K562 (cell line): Measurements from ENCODE around the gene MOB3C. TPM values are rescaled to one million over a fixed set of nuclear protein-coding genes. Genes with fewer than 3 reads are reported as not detected.

Source experiments
- ATAC-seq: fragments of 200-7000 bp; cut with Tn5 transposase; 3 replicates; pipeline ENCODE4 v1.9.1; 2020; ENCODE audit warnings: moderate library complexity
- BruUV-seq: library from RNA; stranded (reverse); fragments of 400-500 nt; replicated peaks from 2 replicates; lab custom pipeline; 2021; lab: Mats Ljungman, UMichigan
- CTCF ChIA-PET: fragments of 300-600 bp; formaldehyde crosslinking; extraction: SDS; loops from one replicate; lab custom pipeline; 2021; ENCODE audit warnings: low intra/inter-chr PET ratio; lab: Yijun Ruan, JAX
- POLR2A ChIA-PET: fragments of 300-600, 350-650 bp; sonication (Branson Sonifier 250); formaldehyde crosslinking; extraction: SDS; loops from one replicate; lab custom pipeline; 2021; ENCODE audit warnings: antibody characterized with exemption, inconsistent platforms; lab: Yijun Ruan, JAX
- DNase-seq, 4 experiments: peaks; one replicate each; pipeline versions ENCODE4 v3.0.0 to v3.0.0-alpha.2; 2011 to 2018; ENCODE audit warnings: low spot score in 3 of 4, mixed read lengths in 3 of 4; ENCODE audit errors: extremely low read depth in 1 of 4
- FAIRE-seq: peaks from 2 replicates; lab custom pipeline; 2011; peaks lifted over from hg19 to GRCh38; lab: Jason Lieb, UNC
- H2AFZ ChIP-seq: 2 replicates; pipeline ENCODE4 v1.6.0; 2011; ENCODE audit warnings: low read depth, low read length, control low read depth, inconsistent platforms
- H3K27ac ChIP-seq: fragments of 200-600 bp; 3 replicates; pipeline ENCODE4 v1.8.0; 2011; ENCODE audit warnings: low read depth, mild to moderate bottlenecking, control low read depth, inconsistent platforms, low read length, moderate library complexity, mixed read lengths; ENCODE audit errors: extremely low read depth
- H3K27me3 ChIP-seq, 2 experiments: fragments of 300-600 bp in 1 of 2; 2 replicates in 1 of 2; 3 replicates in 1 of 2; pipeline versions ENCODE4 v1.6.0 to v1.8.0; 2011; ENCODE audit warnings: inconsistent platforms in 2 of 2, low read length in 2 of 2, mild to moderate bottlenecking in 1 of 2, mixed read lengths in 1 of 2, moderate library complexity in 1 of 2; ENCODE audit not compliant: control insufficient read depth in 2 of 2, insufficient read depth in 2 of 2
- H3K36me3 ChIP-seq: fragments of 300-600 bp; 3 replicates; pipeline ENCODE4 v1.8.0; 2011; ENCODE audit warnings: mild to moderate bottlenecking, low read length, inconsistent platforms; ENCODE audit not compliant: control insufficient read depth, insufficient read depth
- H3K4me1 ChIP-seq, 2 experiments: fragments of 200-600 bp in 1 of 2; replicated peaks in 1 of 2; 2 replicates in 1 of 2; 3 replicates in 1 of 2; pipeline versions ENCODE4 v1.5.1 to v1.8.0; 2011; ENCODE audit warnings: inconsistent platforms in 2 of 2, low read length in 2 of 2, mild to moderate bottlenecking in 1 of 2, mixed read lengths in 1 of 2, moderate library complexity in 1 of 2; ENCODE audit not compliant: control insufficient read depth in 2 of 2, insufficient read depth in 2 of 2
- H3K4me2 ChIP-seq: 2 replicates; pipeline ENCODE4 v1.6.1; 2011; ENCODE audit warnings: low read length, control low read depth, inconsistent platforms, mixed read lengths; ENCODE audit not compliant: insufficient read depth
- H3K4me3 ChIP-seq: fragments of 200-600 bp; sonication (generic), shearing (Covaris generic); 2 replicates; pipeline ENCODE4 v1.5.1; 2016; ENCODE audit warnings: control low read depth, inconsistent platforms
- H3K79me2 ChIP-seq: fragments of 200-600 bp; 3 replicates; pipeline ENCODE4 v1.8.0; 2011; ENCODE audit warnings: low read length, inconsistent platforms; ENCODE audit not compliant: control insufficient read depth, insufficient read depth
- H3K9ac ChIP-seq, 2 experiments: 2 replicates each; pipeline versions ENCODE4 v1.6.0 to v1.6.1; 2011; ENCODE audit warnings: low read depth in 2 of 2, low read length in 2 of 2, control low read depth in 1 of 2, inconsistent platforms in 1 of 2, mild to moderate bottlenecking in 1 of 2, mixed read lengths in 1 of 2; ENCODE audit not compliant: insufficient read depth in 1 of 2
- H3K9me1 ChIP-seq: one replicate; pipeline ENCODE4 v1.6.0; 2011; ENCODE audit warnings: inconsistent platforms, mild to moderate bottlenecking, low read length, moderate library complexity; ENCODE audit not compliant: control insufficient read depth, insufficient read depth
- H3K9me3 ChIP-seq: replicated peaks from 2 replicates; pipeline ENCODE4 v1.5.1; 2011; ENCODE audit warnings: low read depth, low read length, inconsistent platforms; ENCODE audit not compliant: control insufficient read depth, insufficient read depth
- H4K20me1 ChIP-seq: replicated peaks from 2 replicates; pipeline ENCODE4 v1.6.1; 2011; ENCODE audit warnings: low read length, inconsistent platforms, mixed read lengths; ENCODE audit not compliant: control insufficient read depth, insufficient read depth
- CBFB ChIP-seq: sonication (generic); formaldehyde crosslinking; IDR thresholded peaks from 2 replicates; pipeline ENCODE4 v1.4.0; 2020; ENCODE audit warnings: mild to moderate bottlenecking, missing genetic modification reagents
- DMBX1 ChIP-seq: fragments of 250-450 bp; sonication (Bioruptor Pico); IDR thresholded peaks from 2 replicates; pipeline ENCODE4 v1.8.0; 2022; ENCODE audit warnings: inconsistent platforms, mild to moderate bottlenecking, moderate library complexity, borderline replicate concordance
- ERF ChIP-seq: fragments of 450-650 bp; formaldehyde crosslinking; IDR thresholded peaks from 2 replicates; pipeline ENCODE4 v1.4.0; 2020; ENCODE audit warnings: mild to moderate bottlenecking, mixed read lengths
- GABPB1 ChIP-seq: sonication (generic); formaldehyde crosslinking; IDR thresholded peaks from 2 replicates; pipeline ENCODE4 v1.8.0; 2022; ENCODE audit warnings: mild to moderate bottlenecking, missing genetic modification reagents
- MAFG ChIP-seq: fragments of 450-650 bp; conservative IDR thresholded peaks from 2 replicates; pipeline ENCODE4 v1.6.1; 2016; ENCODE audit warnings: missing genetic modification characterization, missing compliant biosample characterization
- NFATC3 ChIP-seq: fragments of 450-650 bp; IDR thresholded peaks from 2 replicates; pipeline ENCODE4 v1.6.1; 2017; ENCODE audit warnings: mild to moderate bottlenecking
- NFIX ChIP-seq: fragments of 250-450 bp; sonication (Bioruptor Pico); IDR thresholded peaks from 2 replicates; pipeline ENCODE4 v1.4.0; 2020; ENCODE audit warnings: low read depth, mild to moderate bottlenecking, moderate library complexity
- PHB2 ChIP-seq: fragments of 450-650 bp; IDR thresholded peaks from 2 replicates; pipeline ENCODE4 v1.6.1; 2017; ENCODE audit warnings: low read depth
- RBM15 ChIP-seq: fragments of 200-400 bp; formaldehyde crosslinking; IDR thresholded peaks from 2 replicates; pipeline ENCODE4 v1.6.1; 2018; ENCODE audit warnings: mild to moderate bottlenecking, low read length, moderate library complexity; ENCODE audit not compliant: insufficient read depth
- SUPT5H ChIP-seq: fragments of 450-650 bp; IDR thresholded peaks from 2 replicates; pipeline ENCODE4 v1.6.1; 2016
- XRCC4 ChIP-seq: IDR thresholded peaks from one replicate; pipeline ENCODE4 v1.6.1; 2011; ENCODE audit not compliant: insufficient read depth, insufficient read length; ENCODE audit errors: extremely low read depth
- ZNF121 ChIP-seq: sonication (generic); formaldehyde crosslinking; conservative IDR thresholded peaks from 2 replicates; pipeline ENCODE4 v1.8.0; 2022; ENCODE audit warnings: missing genetic modification reagents
- ZNF174 ChIP-seq: fragments of 250-450 bp; sonication (Bioruptor Pico); IDR thresholded peaks from 2 replicates; pipeline ENCODE4 v1.4.0; 2020; ENCODE audit warnings: mild to moderate bottlenecking
- ZNF431 ChIP-seq: sonication (generic); formaldehyde crosslinking; IDR thresholded peaks from 2 replicates; pipeline ENCODE4 v1.8.0; 2022; ENCODE audit warnings: mild to moderate bottlenecking, missing genetic modification reagents
- ZNF586 ChIP-seq: fragments of 450-650 bp; formaldehyde crosslinking; conservative IDR thresholded peaks from 2 replicates; pipeline ENCODE4 v1.4.0; 2020; ENCODE audit warnings: mild to moderate bottlenecking, moderate library complexity
- ZNF644 ChIP-seq: fragments of 200-800 bp; sonication (Bioruptor generic); IDR thresholded peaks from 2 replicates; pipeline ENCODE4 v1.6.1; 2016; ENCODE audit warnings: low read depth, missing genetic modification characterization, missing compliant biosample characterization
- WGBS: fragments of 100-300 bp; shearing (Covaris generic); methylation state at CpG from one replicate; pipeline ENCODE4 v1.1.6; 2016; ENCODE audit warnings: low coverage, mixed read lengths; ENCODE audit not compliant: insufficient coverage; ENCODE audit errors: missing lambda C conversion rate; 5-methylcytosine and 5-hydroxymethylcytosine counted together
- in situ Hi-C: fragments of 300-500 bp; cut with MboI; formaldehyde crosslinking; loops from 4 replicates; pipeline ENCODE4 v1.15.0; 2018; ENCODE audit warnings: inconsistent platforms, mixed read lengths
- intact Hi-C: fragments of 100-400 bp; cut with micrococcal nuclease; formaldehyde crosslinking; loops from 2 replicates; pipeline ENCODE4 v1.14.2; 2022
- polyA plus RNA-seq, 8 experiments: library from polyadenylated mRNA; depleted of rRNA in 4 of 8; stranded (reverse) in 5 of 8; unstranded in 3 of 8; fragments of >200 nt; fragmentation: Nextera tagmentation in 2 of 8; fragmentation: Illumina TruSeq in 1 of 8; extraction: Ambion mirVana in 2 of 8; extraction: Trizol in 1 of 8; gene quantifications; 2 replicates each; pipeline versions ENCODE4 v1.2.1 to v1.2.3, GENCODE V29; 2011 to 2014; ENCODE audit warnings: inconsistent platforms in 1 of 8, missing spikeins in 1 of 8
- total RNA-seq, 7 experiments: library from RNA; depleted of rRNA in 6 of 7; stranded (reverse); fragments of >200 nt in 6 of 7; fragmentation: Illumina TruSeq in 2 of 7; extraction: Trizol in 2 of 7; gene quantifications; 2 replicates each; pipeline versions ENCODE4 v1.2.1 to v1.2.3, GENCODE V29; 2011 to 2021; ENCODE audit warnings: low replicate concordance in 1 of 7

Gene MOB3C
- total and polyA plus RNA-seq, 9 of the 15 experiments (the other 6 are each of a cell fraction or from before 2014, with no cell fraction given): 1.0 to 7.5 (median 3.7) TPM

GRCh38 chr1:46577671-46578070, 38.9 kb downstream of the MOB3C start:
- WGBS: 69% methylated on average over 4 of the region's 4 CpGs
- H3K27ac ChIP-seq: no peak overlapping the region
- TF ChIP-seq SUPT5H (no peak), ERF (CRISPR knock-in tag) (no peak), ZNF644 (tag) (no peak), DMBX1 (CRISPR knock-in tag) (no peak), ZNF121 (no peak), PHB2 (no peak), NFATC3 (no peak), ZNF431 (no peak), GABPB1 (CRISPR knock-in tag) (no peak), MAFG (tag) (no peak), CBFB (CRISPR knock-in tag) (no peak), ZNF174 (no peak), ZNF586 (CRISPR knock-in tag) (no peak), XRCC4 (no peak), RBM15 (no peak), NFIX (CRISPR knock-in tag) (no peak)
- no peaks in the 10 kb centered on the region for H3K9me1 ChIP-seq
- ATAC-seq: no peak
- CTCF ChIA-PET: no interaction called here
- no peak overlapping the region for H2AFZ ChIP-seq
- H3K27me3 ChIP-seq: no peaks in the 10 kb centered on the region
- no peak overlapping the region for H3K4me3 ChIP-seq
- H4K20me1 ChIP-seq: no peaks in the 10 kb centered on the region
- H3K79me2 ChIP-seq: no peaks in the 10 kb centered on the region
- intact Hi-C loops (no loop called here), in situ Hi-C loops (no loop called here)
- no peak for DNase-seq
- no peaks in the 10 kb centered on the region for H3K9me3 ChIP-seq
- H3K36me3 ChIP-seq: peaks cover 51% of the 10 kb centered on the region
- no TSS peak for BruUV-seq
- H3K4me1 ChIP-seq: peaks cover 3 to 22% of the 10 kb centered on the region in 2 experiments; a peak in 4 of 5 replicates
- no peak for FAIRE-seq
- H3K9ac ChIP-seq: peak overlapping the region in 1 of 2 experiments; percentile 11; a peak in 1 of 4 replicates
- H3K4me2 ChIP-seq: no peak overlapping the region
- POLR2A ChIA-PET: no interaction called here
